Uterus (tissue), 2 donors: ENCODE measurements around the gene DCAF10.
"Not testable (repeated sequence)": the region's sequence is repeated elsewhere in the genome, so short reads cannot be mapped to it uniquely, and the experiment has no call there.

ENCODE experiments used
- POLR2A ChIP-seq, 2 donors: fragments of 450-650 bp; IDR thresholded peaks; one replicate each; pipeline ENCODE4 v1.6.1; 2016; ENCODE audit warnings: antibody characterized with exemption in 2 of 2, mild to moderate bottlenecking in 1 of 2, moderate library complexity in 1 of 2
- TF ChIP-seq, protein P1 (sequence below), 4 experiments: fragments of 200-600 bp in 2 of 4; fragments of 450-650 bp in 2 of 4; sonication (generic) in 2 of 4; IDR thresholded peaks; one replicate each; pipeline ENCODE4 v1.5.1; 2016 to 2019; ENCODE audit warnings: antibody characterized with exemption in 4 of 4, mild to moderate bottlenecking in 2 of 4, moderate library complexity in 1 of 4

DNA sequence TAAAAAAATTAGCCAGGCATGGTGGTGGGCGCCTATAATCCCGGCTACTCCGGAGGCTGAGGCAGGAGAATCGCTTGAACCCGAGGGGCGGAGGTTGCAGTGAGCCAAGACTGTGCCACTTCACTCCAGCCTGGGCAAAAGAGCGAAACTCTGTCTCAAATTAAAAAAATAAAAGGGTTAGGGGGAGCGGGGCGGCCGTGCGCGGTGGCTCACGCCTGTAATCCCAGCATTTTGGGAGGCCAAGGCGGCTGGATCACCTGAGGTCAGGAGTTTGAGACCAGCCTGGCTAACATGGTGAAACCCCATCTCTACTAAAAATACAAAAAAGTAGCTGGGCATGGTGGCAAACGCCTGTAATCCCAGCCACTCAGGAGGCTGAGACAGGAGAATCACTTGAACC is 9.1 kb downstream of the DCAF10 start:
- TF ChIP-seq POLR2A (IDR thresholded peaks at IDR 0.05): not testable (repeated sequence)
- TF ChIP-seq, protein P1, sequence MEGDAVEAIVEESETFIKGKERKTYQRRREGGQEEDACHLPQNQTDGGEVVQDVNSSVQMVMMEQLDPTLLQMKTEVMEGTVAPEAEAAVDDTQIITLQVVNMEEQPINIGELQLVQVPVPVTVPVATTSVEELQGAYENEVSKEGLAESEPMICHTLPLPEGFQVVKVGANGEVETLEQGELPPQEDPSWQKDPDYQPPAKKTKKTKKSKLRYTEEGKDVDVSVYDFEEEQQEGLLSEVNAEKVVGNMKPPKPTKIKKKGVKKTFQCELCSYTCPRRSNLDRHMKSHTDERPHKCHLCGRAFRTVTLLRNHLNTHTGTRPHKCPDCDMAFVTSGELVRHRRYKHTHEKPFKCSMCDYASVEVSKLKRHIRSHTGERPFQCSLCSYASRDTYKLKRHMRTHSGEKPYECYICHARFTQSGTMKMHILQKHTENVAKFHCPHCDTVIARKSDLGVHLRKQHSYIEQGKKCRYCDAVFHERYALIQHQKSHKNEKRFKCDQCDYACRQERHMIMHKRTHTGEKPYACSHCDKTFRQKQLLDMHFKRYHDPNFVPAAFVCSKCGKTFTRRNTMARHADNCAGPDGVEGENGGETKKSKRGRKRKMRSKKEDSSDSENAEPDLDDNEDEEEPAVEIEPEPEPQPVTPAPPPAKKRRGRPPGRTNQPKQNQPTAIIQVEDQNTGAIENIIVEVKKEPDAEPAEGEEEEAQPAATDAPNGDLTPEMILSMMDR (IDR thresholded peaks at IDR 0.05): not testable (repeated sequence)
